Esophagus muscularis mucosa (tissue), 3 donors: ENCODE data around the gene TRIM25.

Experiments used
- POLR2A ChIP-seq: fragments of 450-650 bp; IDR thresholded peaks from one replicate; pipeline ENCODE4 v1.6.1; 2017; ENCODE audit warnings: antibody characterized with exemption, moderate library complexity, mild to moderate bottlenecking, low read depth
- POLR2AphosphoS5 ChIP-seq, 2 donors: sonication (generic); formaldehyde crosslinking; IDR thresholded peaks; one replicate each; pipeline ENCODE4 v1.6.1; 2017; ENCODE audit warnings: antibody characterized with exemption in 2 of 2
- TF ChIP-seq, protein P1 (sequence below), 3 experiments: fragments of 200-600 bp in 2 of 3; fragments of 450-650 bp in 1 of 3; sonication (generic) in 2 of 3; IDR thresholded peaks; one replicate each; pipeline ENCODE4 v1.5.1; 2017 to 2019; ENCODE audit warnings: antibody characterized with exemption in 3 of 3, mild to moderate bottlenecking in 2 of 3, moderate library complexity in 1 of 3

DNA sequence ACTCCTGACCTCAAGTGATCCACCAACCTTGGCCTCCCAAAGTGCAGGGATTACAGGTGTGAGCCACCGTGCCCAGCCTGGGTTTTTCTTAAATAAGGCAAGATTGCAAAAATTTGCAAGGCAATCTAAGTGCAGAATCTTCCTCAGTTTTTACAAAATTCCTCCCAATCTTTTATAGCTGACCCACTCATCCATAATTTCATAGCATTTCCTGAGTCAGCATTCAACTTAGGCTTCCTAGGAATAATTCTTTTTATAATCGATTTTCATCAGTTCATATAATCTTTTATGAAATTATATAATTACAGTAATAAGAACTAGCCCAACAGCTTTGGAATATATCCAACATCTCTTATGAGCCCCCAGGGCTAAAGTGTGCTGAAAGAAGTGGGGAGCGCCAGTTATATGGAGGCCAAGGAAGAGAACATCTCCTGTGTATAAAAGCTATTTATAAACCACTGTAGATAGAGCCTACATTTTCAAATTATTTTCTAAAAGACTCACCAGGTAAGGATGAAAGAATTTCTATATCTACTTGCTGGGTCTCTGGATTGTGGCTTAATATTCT is 32.2 kb upstream of the TRIM25 start:
- TF ChIP-seq, protein P1, sequence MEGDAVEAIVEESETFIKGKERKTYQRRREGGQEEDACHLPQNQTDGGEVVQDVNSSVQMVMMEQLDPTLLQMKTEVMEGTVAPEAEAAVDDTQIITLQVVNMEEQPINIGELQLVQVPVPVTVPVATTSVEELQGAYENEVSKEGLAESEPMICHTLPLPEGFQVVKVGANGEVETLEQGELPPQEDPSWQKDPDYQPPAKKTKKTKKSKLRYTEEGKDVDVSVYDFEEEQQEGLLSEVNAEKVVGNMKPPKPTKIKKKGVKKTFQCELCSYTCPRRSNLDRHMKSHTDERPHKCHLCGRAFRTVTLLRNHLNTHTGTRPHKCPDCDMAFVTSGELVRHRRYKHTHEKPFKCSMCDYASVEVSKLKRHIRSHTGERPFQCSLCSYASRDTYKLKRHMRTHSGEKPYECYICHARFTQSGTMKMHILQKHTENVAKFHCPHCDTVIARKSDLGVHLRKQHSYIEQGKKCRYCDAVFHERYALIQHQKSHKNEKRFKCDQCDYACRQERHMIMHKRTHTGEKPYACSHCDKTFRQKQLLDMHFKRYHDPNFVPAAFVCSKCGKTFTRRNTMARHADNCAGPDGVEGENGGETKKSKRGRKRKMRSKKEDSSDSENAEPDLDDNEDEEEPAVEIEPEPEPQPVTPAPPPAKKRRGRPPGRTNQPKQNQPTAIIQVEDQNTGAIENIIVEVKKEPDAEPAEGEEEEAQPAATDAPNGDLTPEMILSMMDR (IDR thresholded peaks at IDR 0.05), result no peak
- TF ChIP-seq POLR2A (no peak), POLR2AphosphoS5 (IDR thresholded peaks at IDR 0.05) (no peak)
